Cardiac muscle cell (in vitro differentiated cells and primary cell): ENCODE measurements around the gene ST3GAL3. TPM values are rescaled to one million over a fixed set of nuclear protein-coding genes. Genes with fewer than 3 reads are reported as not detected.

Experiments used
- DNase-seq, 2 donors: peaks; one replicate each; pipeline versions ENCODE4 v3.0.0 to v3.0.0-alpha.2; 2010 to 2017; ENCODE audit warnings: low read depth in 1 of 2, low spot score in 1 of 2
- H3K27ac ChIP-seq: fragments of 200-600 bp; sonication (generic); 2 replicates; pipeline ENCODE4 v1.5.1; 2016
- H3K27me3 ChIP-seq: fragments of 200-600 bp; sonication (generic); 2 replicates; pipeline ENCODE4 v1.6.0; 2016; ENCODE audit warnings: control low read depth
- H3K36me3 ChIP-seq: fragments of 200-600 bp; sonication (generic); 2 replicates; pipeline ENCODE4 v1.5.1; 2016; ENCODE audit warnings: control low read depth
- H3K4me1 ChIP-seq: fragments of 200-600 bp; sonication (generic); 2 replicates; pipeline ENCODE4 v1.8.1; 2017; ENCODE audit warnings: low read depth, mild to moderate bottlenecking, mixed run types
- H3K4me3 ChIP-seq: fragments of 200-600 bp; sonication (generic); 2 replicates; pipeline ENCODE4 v1.5.1; 2016; ENCODE audit warnings: mild to moderate bottlenecking
- H3K9me3 ChIP-seq: fragments of 200-600 bp; sonication (generic); 2 replicates; pipeline ENCODE4 v1.5.1; 2017; ENCODE audit warnings: low read depth, mild to moderate bottlenecking, control low read depth
- polyA plus RNA-seq: library from polyadenylated mRNA; unstranded; fragments of >200 nt; fragmentation: Nextera tagmentation; extraction: Ambion mirVana; gene quantifications from 2 replicates; pipeline ENCODE4 v1.2.1, GENCODE V29; 2016
- total RNA-seq: library from RNA; depleted of rRNA; stranded (reverse); fragments of >200 nt; gene quantifications from 2 replicates; pipeline ENCODE4 v1.2.3, GENCODE V29; 2016
- TF ChIP-seq, protein P1 (sequence below): IDR thresholded peaks from 2 replicates; pipeline ENCODE4 v1.5.1; 2012; ENCODE audit warnings: low read depth, mild to moderate bottlenecking, low read length

ST3GAL3 gene
- total and polyA plus RNA-seq, 2 experiments from 2014 or later = 34.7 to 35.7 TPM

DNA sequence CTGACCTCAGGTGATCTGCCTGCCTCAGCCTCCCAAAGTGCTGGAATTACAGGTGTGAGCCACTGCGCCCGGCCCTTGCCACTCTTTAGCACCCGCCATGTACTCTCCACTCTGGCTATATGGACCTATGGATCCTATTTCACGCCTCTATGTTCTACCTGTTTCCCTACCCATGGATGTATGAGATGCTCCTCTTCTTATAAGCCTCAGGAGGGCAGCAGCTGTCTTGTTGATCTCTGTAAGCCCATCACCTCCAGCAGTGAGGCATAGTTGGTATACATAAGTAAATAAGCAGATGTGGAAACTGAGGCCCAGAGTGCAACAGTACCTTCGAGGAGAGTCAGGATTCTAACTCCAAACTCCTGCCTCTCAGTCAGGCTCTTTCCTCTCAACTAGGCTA is 201.5 kb downstream of the ST3GAL3 start:
- Histone ChIP-seq H3K9me3 (no peaks in the 10 kb centered on the region), H3K27me3 (no peaks in the 10 kb centered on the region), H3K27ac (no peak overlapping the region), H3K4me3 (no peak overlapping the region), H3K36me3 (no peaks in the 10 kb centered on the region), H3K4me1 (peaks cover 4% of the 10 kb centered on the region)
- DNase-seq = no peak
- TF ChIP-seq, protein P1, sequence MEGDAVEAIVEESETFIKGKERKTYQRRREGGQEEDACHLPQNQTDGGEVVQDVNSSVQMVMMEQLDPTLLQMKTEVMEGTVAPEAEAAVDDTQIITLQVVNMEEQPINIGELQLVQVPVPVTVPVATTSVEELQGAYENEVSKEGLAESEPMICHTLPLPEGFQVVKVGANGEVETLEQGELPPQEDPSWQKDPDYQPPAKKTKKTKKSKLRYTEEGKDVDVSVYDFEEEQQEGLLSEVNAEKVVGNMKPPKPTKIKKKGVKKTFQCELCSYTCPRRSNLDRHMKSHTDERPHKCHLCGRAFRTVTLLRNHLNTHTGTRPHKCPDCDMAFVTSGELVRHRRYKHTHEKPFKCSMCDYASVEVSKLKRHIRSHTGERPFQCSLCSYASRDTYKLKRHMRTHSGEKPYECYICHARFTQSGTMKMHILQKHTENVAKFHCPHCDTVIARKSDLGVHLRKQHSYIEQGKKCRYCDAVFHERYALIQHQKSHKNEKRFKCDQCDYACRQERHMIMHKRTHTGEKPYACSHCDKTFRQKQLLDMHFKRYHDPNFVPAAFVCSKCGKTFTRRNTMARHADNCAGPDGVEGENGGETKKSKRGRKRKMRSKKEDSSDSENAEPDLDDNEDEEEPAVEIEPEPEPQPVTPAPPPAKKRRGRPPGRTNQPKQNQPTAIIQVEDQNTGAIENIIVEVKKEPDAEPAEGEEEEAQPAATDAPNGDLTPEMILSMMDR = no peak

DNA sequence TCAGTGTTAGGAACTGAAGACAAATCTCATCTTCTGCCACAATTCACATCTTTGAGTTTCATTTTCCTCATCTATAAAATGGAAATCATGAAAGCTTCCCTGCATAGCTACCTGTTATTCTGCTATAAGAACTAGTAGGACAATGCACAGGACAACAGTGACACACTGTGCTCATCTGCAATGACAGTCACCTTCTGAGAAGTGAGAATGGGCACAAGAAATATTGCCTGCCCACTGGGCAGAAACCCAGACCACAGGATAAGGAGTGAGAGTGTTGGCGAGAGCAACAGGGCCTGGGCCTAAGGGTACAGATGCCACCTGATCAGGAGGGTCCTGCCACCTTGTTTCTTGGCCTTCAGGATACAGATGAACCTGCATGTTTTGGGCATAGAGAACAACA is 203.0 kb downstream of the ST3GAL3 start:
- Histone ChIP-seq H3K27ac (no peak overlapping the region), H3K9me3 (no peaks in the 10 kb centered on the region), H3K36me3 (no peaks in the 10 kb centered on the region), H3K4me1 (peaks cover 11% of the 10 kb centered on the region), H3K27me3 (no peaks in the 10 kb centered on the region), H3K4me3 (no peak overlapping the region)
- TF ChIP-seq, protein P1 = no peak
- DNase-seq = no peak

DNA sequence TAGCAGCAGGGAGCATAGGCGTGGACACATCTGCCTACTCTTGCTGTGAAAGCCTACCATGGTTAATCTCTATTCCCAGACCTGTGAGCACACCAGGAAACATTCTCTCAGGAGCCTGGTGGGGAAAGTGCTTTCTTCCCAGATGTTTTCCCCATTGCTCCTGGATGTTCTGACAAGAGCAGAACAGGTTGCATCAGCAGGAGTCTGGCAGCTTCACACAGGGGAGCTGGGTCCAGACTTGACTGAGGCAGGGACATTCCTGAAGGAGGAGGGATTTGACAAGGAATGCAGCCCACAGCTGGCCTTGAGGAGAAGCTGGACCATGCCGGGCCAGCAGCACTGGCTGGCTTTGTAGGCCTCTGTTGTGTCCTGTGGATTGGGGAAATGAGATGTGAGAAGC is 205.3 kb downstream of the ST3GAL3 start:
- Histone ChIP-seq H3K9me3 (no peaks in the 10 kb centered on the region), H3K36me3 (no peaks in the 10 kb centered on the region), H3K27ac (no peak overlapping the region), H3K27me3 (no peaks in the 10 kb centered on the region), H3K4me3 (no peak overlapping the region), H3K4me1 (peaks cover 10% of the 10 kb centered on the region)
- DNase-seq = peak; percentile 37 to 68
- TF ChIP-seq, protein P1 = no peak

DNA sequence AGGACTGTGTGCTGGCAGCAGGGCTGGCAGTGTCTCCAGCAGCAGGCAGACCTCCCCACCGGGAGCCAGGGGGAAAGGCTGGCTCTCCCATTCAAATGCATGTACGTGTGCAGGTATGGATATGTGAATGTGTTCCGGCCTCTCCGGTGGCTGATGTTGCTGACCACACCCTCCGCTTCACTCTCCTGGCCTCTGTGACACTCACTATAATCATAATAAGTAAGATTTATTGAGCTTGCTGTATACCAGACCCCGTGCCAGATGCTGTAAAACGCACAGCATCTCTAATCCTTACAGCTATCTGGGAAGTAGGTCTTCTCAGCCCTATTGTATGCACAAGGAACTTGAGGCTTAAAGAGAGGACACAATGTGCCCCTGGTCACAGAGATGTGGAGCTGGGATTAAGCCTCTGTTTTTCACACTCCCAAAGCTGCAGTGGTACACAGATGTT is 205.7 kb downstream of the ST3GAL3 start:
- no peak overlapping the region for H3K27ac ChIP-seq
- peaks cover 7% of the 10 kb centered on the region for H3K4me1 ChIP-seq
- TF ChIP-seq, protein P1 = no peak
- no peaks in the 10 kb centered on the region for H3K36me3 ChIP-seq
- no peak overlapping the region for H3K4me3 ChIP-seq
- H3K27me3 ChIP-seq = no peaks in the 10 kb centered on the region
- DNase-seq = no peak
- no peaks in the 10 kb centered on the region for H3K9me3 ChIP-seq

DNA sequence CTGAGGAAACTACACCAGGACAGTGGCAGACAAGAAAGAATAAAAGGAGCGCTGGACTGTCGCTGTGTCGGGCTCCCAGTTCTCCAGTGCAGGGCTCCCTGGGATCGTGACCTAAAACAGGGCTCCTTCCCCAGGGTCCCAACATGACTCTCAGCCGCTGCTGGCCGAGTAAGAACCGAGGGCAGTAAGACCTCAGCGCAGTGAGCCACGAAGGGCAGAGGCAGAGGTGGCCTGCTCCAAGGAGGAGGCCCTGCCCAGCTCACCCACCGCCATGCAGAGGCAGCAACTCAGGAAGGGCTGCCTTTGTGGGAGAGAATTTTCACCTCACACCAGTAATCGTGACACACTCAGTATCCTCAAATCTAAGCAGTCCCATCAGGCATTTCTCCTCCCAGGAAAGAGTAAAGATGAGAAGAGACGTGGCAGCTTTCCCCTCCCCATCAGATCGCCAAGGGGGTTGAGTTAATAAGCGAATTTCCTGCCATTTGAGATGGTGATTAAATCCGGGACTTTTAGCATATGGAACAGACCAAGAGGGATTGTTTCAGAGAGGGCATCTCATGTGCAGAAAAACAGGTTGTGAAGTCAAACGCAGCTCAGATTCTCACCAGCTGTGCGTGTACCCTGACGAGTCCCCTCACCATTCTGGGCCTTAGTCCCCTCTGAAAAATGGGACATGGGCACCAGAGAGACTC is 206.5 kb downstream of the ST3GAL3 start:
- no peaks in the 10 kb centered on the region for H3K36me3 ChIP-seq
- peaks cover 7% of the 10 kb centered on the region for H3K4me1 ChIP-seq
- TF ChIP-seq, protein P1 = no peak
- no peaks in the 10 kb centered on the region for H3K9me3 ChIP-seq
- H3K27ac ChIP-seq = peak overlapping the region; percentile 25
- H3K27me3 ChIP-seq = no peaks in the 10 kb centered on the region
- no peak for DNase-seq
- no peak overlapping the region for H3K4me3 ChIP-seq
